ENCODE measurements around the gene SCAMP1. TPM values are rescaled to one million over a fixed set of nuclear protein-coding genes. Genes with fewer than 3 reads are reported as not detected.
A peak's percentile ranks its signal among the peaks of the same experiment; 100 is the strongest.

The SCAMP1 gene
- total and polyA plus RNA-seq, 8 donors: 31.9 to 58.2 (median 46.1) TPM

- Histone ChIP-seq H3K4me1 (no peaks in the 10 kb centered on the region), H3K4me3 (no peak overlapping the region), H3K27ac (no peak overlapping the region), H3K9me3 (no peaks in the 10 kb centered on the region), H3K27me3 (no peaks in the 10 kb centered on the region), H3K36me3 (peaks cover 0 to 5% of the 10 kb centered on the region in 2 donors)
- no peak for TF ChIP-seq CTCF (IDR thresholded peaks at IDR 0.05)
- intact Hi-C loops (cut with DNase I): loop anchor here in 1 of 2 donors (10.0 kb wide), 1 partner anchor 58 kb away; no protein-coding TSS in a partner anchor
- DNase-seq (no peak), ATAC-seq (no peak)
These were observed 116.4 kb downstream of the SCAMP1 start for GRCh38 chr5:78476795-78477194.

GRCh38 chr5:78482948-78483347 lies 122.5 kb downstream of the SCAMP1 start:
- no peak for TF ChIP-seq CTCF (IDR thresholded peaks at IDR 0.05)
- intact Hi-C loops (cut with DNase I): no loop called here
- H3K36me3 ChIP-seq: peaks cover 0 to 21% of the 10 kb centered on the region in 2 donors
- peak; percentile 58 for ATAC-seq
- H3K27ac ChIP-seq: peak overlapping the region in 1 of 2 donors; percentile 82
- peaks cover 11 to 46% of the 10 kb centered on the region in 2 donors for H3K4me1 ChIP-seq
- no peak overlapping the region for H3K4me3 ChIP-seq
- no peaks in the 10 kb centered on the region for H3K9me3 ChIP-seq
- no peak for DNase-seq
- H3K27me3 ChIP-seq: no peaks in the 10 kb centered on the region

GRCh38 chr5:78483809-78484521 lies 123.5 kb downstream of the SCAMP1 start:
- intact Hi-C loops (cut with DNase I): no loop called here
- Histone ChIP-seq H3K4me1 (peaks cover 11 to 56% of the 10 kb centered on the region in 2 donors), H3K9me3 (no peaks in the 10 kb centered on the region), H3K27me3 (no peaks in the 10 kb centered on the region), H3K36me3 (peaks cover 0 to 31% of the 10 kb centered on the region in 2 donors), H3K4me3 (no peak overlapping the region), H3K27ac (peak overlapping the region in 1 of 2 donors; percentile 82)
- no peak for TF ChIP-seq CTCF (IDR thresholded peaks at IDR 0.05)
- ATAC-seq (peak; percentile 79), DNase-seq (no peak)

GRCh38 chr5:78486218-78486617 lies 125.8 kb downstream of the SCAMP1 start:
- H3K27ac ChIP-seq: no peak overlapping the region
- H3K4me1 ChIP-seq: peaks cover 11 to 67% of the 10 kb centered on the region in 2 donors
- TF ChIP-seq CTCF (IDR thresholded peaks at IDR 0.05): no peak
- DNase-seq (no peak), ATAC-seq (no peak)
- H3K9me3 ChIP-seq: no peaks in the 10 kb centered on the region
- no peaks in the 10 kb centered on the region for H3K27me3 ChIP-seq
- intact Hi-C loops (cut with DNase I): no loop called here
- no peak overlapping the region for H3K4me3 ChIP-seq
- peaks cover 0 to 32% of the 10 kb centered on the region in 2 donors for H3K36me3 ChIP-seq

GRCh38 chr5:78487846-78488245 lies 127.4 kb downstream of the SCAMP1 start:
- H3K9me3 ChIP-seq: no peaks in the 10 kb centered on the region
- intact Hi-C loops (cut with DNase I): no loop called here
- no peak for DNase-seq
- TF ChIP-seq CTCF (IDR thresholded peaks at IDR 0.05): no peak
- no peaks in the 10 kb centered on the region for H3K27me3 ChIP-seq
- no peak overlapping the region for H3K4me3 ChIP-seq
- peaks cover 0 to 39% of the 10 kb centered on the region in 2 donors for H3K36me3 ChIP-seq
- peak overlapping the region in 1 of 2 donors; percentile 33 for H3K27ac ChIP-seq
- H3K4me1 ChIP-seq: peaks cover 11 to 65% of the 10 kb centered on the region in 2 donors
- no peak for ATAC-seq

Data from left lung (tissue), 10 donors.